Measurements from ENCODE around the gene NBPF26.
"Not testable (repeated sequence)": the region's sequence is repeated elsewhere in the genome, so short reads cannot be mapped to it uniquely, and the experiment has no call there.

The NBPF26 gene

GRCh38 chr1:120723715-120724402 is at the start of gene NBPF26:
NBPF26 (plus strand) TSS chr1:120723945.
- peak; percentile 55 to 69 for DNase-seq (ENCODE audit: low read depth in 2 of 2)

GRCh38 chr1:120680106-120680819 is 43.5 kb upstream of the NBPF26 start:
- not testable (repeated sequence) for DNase-seq (ENCODE audit: low read depth in 2 of 2)

GRCh38 chr1:120680938-120681337 is 42.8 kb upstream of the NBPF26 start:
- DNase-seq (ENCODE audit: low read depth in 2 of 2), result not testable (repeated sequence)

- not testable (repeated sequence) for DNase-seq (ENCODE audit: low read depth in 2 of 2)
Measured at GRCh38 chr1:120684397-120684796, 39.3 kb upstream of the NBPF26 start.

- DNase-seq (ENCODE audit: low read depth in 2 of 2), result not testable (repeated sequence)
Measured at GRCh38 chr1:120685622-120686021, 38.1 kb upstream of the NBPF26 start.

GRCh38 chr1:120687250-120687649 is 36.5 kb upstream of the NBPF26 start:
- DNase-seq (ENCODE audit: low read depth in 2 of 2), result not testable (repeated sequence)

- DNase-seq (ENCODE audit: low read depth in 2 of 2), result not testable (repeated sequence)
Measured at GRCh38 chr1:120700807-120701562, 22.8 kb upstream of the NBPF26 start.

GRCh38 chr1:120723358-120723714 is 409 bp upstream of the NBPF26 start:
- not testable (repeated sequence) for DNase-seq (ENCODE audit: low read depth in 2 of 2)

GRCh38 chr1:120724507-120724906 is 762 bp downstream of the NBPF26 start:
- not testable (repeated sequence) for DNase-seq (ENCODE audit: low read depth in 2 of 2)

- not testable (repeated sequence) for DNase-seq (ENCODE audit: low read depth in 2 of 2)
Measured at GRCh38 chr1:120728811-120729210, 5.1 kb downstream of the NBPF26 start.

- not testable (repeated sequence) for DNase-seq (ENCODE audit: low read depth in 2 of 2)
Measured at GRCh38 chr1:120769090-120769489, 45.3 kb downstream of the NBPF26 start.

GRCh38 chr1:120805452-120805851 is 81.7 kb downstream of the NBPF26 start:
- not testable (repeated sequence) for DNase-seq (ENCODE audit: low read depth in 2 of 2)

- DNase-seq (ENCODE audit: low read depth in 2 of 2), result not testable (repeated sequence)
Measured at GRCh38 chr1:120811822-120812221, 88.1 kb downstream of the NBPF26 start.

- not testable (repeated sequence) for DNase-seq (ENCODE audit: low read depth in 2 of 2)
Measured at GRCh38 chr1:120825051-120825450, 101.3 kb downstream of the NBPF26 start.

GRCh38 chr1:120826623-120827022 is 102.9 kb downstream of the NBPF26 start:
- DNase-seq (ENCODE audit: low read depth in 2 of 2), result not testable (repeated sequence)

- DNase-seq (ENCODE audit: low read depth in 2 of 2), result peak; percentile 64 to 69
Measured at GRCh38 chr1:120844186-120844944, 120.6 kb downstream of the NBPF26 start.

- not testable (repeated sequence) for DNase-seq (ENCODE audit: low read depth in 2 of 2)
Measured at GRCh38 chr1:120844945-120845330, 121.2 kb downstream of the NBPF26 start.

GRCh38 chr1:120849400-120850286 is 125.9 kb downstream of the NBPF26 start:
- not testable (repeated sequence) for DNase-seq (ENCODE audit: low read depth in 2 of 2)

- peak; percentile 37 to 49 for DNase-seq (ENCODE audit: low read depth in 2 of 2)
Measured at GRCh38 chr1:120850287-120850536, 126.5 kb downstream of the NBPF26 start.

- peak; percentile 96 to 97 for DNase-seq (ENCODE audit: low read depth in 2 of 2)
Measured at GRCh38 chr1:120850537-120851421, 127.0 kb downstream of the NBPF26 start.

Data from fibroblast of skin of left biceps (primary cell).